ENCODE results near the gene EVI2A. TPM values are rescaled to one million over a fixed set of nuclear protein-coding genes. Genes with fewer than 3 reads are reported as not detected.
"Not testable (repeated sequence)": the region's sequence is repeated elsewhere in the genome, so short reads cannot be mapped to it uniquely, and the experiment has no call there.

Gene EVI2A
- total RNA-seq, 1 experiment from 2014 or later = 8.1 TPM

DNA sequence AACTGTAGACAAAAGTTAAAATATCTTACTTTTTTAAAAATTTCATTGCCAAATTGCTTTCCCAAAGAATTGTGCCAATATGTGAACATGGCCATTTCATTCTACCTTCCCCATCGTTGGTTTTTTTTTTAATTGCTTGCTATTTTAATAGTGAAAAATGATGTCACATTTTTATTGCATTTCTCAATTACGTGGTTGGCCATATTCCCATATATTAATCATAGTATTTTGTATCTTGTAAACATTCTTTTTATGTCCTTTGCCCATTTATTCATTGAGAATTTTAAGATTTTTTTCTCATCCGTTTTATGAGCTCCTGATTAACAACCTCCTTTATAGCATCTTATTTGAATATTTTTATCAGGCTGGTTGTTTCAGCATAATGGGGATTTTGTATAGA is 31.6 kb downstream of the EVI2A start:
- in situ Hi-C loops (cut with HindIII; ENCODE audit: low pct_unique_long_range_greater_than_20kb, low sequenced_read_pairs) = no loop called here
- no peak for DNase-seq (ENCODE audit: low read depth, low spot score)

DNA sequence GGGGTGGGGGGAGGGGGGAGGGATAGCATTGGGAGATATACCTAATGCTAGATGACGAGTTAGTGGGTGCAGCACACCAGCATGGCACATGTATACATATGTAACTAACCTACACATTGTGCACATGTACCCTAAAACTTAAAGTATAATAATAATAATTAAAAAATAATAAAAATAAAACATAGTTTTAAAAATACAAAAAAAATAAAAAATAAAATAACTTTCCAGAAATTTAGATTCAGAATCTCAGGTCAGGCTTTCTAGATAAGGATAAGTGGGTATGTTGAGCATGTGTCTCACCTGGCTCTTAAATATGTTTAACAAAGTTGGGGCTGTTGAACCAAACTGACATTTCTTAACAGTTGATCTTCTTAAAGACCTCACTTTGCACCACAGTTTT is 33.5 kb downstream of the EVI2A start:
- in situ Hi-C loops (cut with HindIII; ENCODE audit: low pct_unique_long_range_greater_than_20kb, low sequenced_read_pairs); DNase-seq (ENCODE audit: low read depth, low spot score): not testable (repeated sequence)

DNA sequence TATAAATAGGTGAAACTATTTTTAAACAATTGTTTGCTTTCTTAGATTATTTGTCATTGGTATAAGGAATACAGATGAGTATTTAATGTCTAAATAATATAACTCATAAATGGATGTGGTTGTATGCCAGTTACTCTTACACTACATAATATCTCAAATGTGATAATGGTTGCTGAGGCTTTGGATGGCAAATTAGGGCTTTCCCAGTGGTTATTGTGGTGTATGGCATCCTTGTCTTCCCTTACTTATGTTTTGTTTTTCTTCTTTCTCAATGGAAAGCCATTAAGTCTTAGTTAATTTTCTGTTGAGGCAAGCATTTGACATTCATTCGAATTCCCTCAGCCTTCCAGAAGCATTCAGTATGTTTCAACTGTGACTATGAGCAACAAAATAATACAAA is 34.8 kb downstream of the EVI2A start:
- DNase-seq (ENCODE audit: low read depth, low spot score) = peak; percentile 17
- in situ Hi-C loops (cut with HindIII; ENCODE audit: low pct_unique_long_range_greater_than_20kb, low sequenced_read_pairs) = no loop called here

DNA sequence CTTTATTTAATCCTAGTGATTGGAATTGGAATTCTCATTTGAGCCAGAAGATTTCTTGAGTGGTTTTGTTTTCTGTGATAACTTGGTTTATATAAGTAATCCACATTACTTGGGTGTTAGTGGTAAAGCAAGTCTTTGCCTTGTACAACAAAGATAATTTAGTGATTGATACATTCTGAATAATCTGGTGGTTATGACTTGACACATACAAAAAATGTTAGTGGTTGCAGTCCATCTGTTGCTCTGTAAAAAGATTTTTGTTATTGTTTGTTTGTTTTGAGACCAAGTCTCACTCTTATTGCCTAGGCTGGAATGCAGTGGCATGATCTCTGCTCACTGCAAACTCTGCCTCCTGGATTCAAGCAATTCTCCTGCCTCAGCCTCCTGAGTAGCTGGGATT is 37.6 kb downstream of the EVI2A start:
- in situ Hi-C loops (cut with HindIII; ENCODE audit: low pct_unique_long_range_greater_than_20kb, low sequenced_read_pairs) = no loop called here
- no peak for DNase-seq (ENCODE audit: low read depth, low spot score)

DNA sequence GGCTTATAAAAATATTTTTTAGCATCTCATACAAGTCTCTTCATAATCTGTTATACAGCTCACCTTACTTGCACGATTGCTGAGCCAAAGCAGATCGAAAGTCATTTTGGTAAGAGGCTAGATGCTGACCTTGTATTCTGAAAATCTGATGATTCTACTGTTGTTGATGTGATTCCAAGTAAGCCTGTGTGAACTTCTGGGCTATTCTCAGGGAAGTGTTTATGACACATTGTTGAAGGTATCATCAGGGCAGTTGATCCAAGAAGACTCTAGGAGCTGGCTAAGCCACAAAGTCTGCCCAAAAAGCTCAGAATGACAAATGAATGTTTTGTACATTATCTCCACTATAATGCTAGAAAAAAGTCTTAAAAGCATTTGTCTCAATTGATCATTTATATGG is 40.4 kb downstream of the EVI2A start:
- in situ Hi-C loops (cut with HindIII; ENCODE audit: low pct_unique_long_range_greater_than_20kb, low sequenced_read_pairs) = no loop called here
- DNase-seq (ENCODE audit: low read depth, low spot score) = no peak

DNA sequence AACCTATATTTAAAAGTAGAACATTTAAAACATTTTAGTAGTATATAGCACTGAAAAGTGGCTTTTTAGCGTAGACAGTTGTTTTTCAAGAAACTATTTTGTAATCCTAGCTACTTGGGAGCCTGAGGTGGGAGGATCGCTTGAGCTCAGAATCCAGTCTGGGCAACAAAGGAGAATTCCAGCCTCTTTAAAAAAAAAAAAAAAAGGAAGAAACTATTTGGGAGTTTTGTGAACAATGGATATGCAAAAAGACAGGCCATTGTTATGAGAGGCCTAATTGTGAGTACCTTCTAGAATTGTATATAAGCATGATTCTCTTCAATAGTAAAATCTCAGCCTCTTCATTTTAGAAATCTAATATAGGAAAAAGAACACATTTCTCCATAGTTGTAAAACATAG is 42.0 kb downstream of the EVI2A start:
- in situ Hi-C loops (cut with HindIII; ENCODE audit: low pct_unique_long_range_greater_than_20kb, low sequenced_read_pairs) = no loop called here
- DNase-seq (ENCODE audit: low read depth, low spot score) = no peak

DNA sequence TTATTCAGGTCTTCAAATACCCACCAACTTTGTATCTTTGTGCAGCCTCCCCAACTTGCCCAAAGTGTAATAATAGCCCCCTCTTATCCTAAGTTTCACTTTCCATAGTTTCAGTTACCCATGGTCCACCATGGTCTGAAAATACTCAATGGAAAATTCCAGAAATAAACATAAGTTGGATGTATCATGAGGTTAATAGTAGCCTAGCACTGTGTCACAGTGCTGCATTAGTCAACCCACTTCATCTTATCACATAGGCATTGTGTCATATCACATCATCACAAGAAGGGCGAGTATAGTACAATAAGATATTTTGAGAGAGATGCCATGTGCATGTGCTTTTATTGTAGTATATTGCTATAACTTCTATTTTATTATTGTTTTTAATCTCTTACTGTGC is 46.3 kb downstream of the EVI2A start:
- in situ Hi-C loops (cut with HindIII; ENCODE audit: low pct_unique_long_range_greater_than_20kb, low sequenced_read_pairs) = no loop called here
- no peak for DNase-seq (ENCODE audit: low read depth, low spot score)

DNA sequence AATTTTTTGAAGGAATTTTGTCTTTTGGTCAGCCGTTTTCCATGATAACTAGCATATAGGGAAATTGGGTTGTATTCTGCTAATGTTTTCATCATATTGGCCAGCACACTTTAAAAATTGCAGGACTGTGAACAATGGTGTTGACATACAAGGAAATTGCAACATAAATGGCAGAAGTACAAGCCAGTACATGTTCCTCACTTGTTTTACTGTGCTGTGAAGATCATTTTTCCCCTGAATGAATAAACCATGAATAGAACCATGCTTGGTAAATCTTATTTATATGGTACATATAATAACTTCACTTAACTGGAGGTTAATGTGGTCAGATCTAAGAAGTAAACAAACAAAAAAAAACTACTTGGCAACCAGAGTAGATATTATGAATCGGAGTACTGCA is 47.2 kb downstream of the EVI2A start:
- in situ Hi-C loops (cut with HindIII; ENCODE audit: low pct_unique_long_range_greater_than_20kb, low sequenced_read_pairs) = no loop called here
- DNase-seq (ENCODE audit: low read depth, low spot score) = peak; percentile 13

DNA sequence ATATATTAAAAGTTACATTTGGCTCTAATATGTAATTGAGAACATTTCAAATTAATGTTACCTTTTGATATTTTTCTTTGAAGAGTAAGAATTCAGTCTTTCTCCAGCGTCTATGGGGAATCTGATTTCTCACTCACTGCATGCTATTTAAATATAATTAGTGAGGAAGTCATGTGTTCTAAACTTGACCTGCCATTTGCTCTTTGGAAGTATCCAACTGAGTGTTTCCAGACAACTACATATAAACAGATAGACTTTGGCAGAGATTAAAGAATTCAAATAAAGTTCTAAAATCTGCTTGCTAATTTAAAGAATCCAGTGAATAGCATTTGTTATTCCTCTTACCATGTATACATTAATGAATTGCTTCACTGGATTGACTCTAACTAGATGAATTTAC is 47.9 kb downstream of the EVI2A start:
- no peak for DNase-seq (ENCODE audit: low read depth, low spot score)
- in situ Hi-C loops (cut with HindIII; ENCODE audit: low pct_unique_long_range_greater_than_20kb, low sequenced_read_pairs) = no loop called here

DNA sequence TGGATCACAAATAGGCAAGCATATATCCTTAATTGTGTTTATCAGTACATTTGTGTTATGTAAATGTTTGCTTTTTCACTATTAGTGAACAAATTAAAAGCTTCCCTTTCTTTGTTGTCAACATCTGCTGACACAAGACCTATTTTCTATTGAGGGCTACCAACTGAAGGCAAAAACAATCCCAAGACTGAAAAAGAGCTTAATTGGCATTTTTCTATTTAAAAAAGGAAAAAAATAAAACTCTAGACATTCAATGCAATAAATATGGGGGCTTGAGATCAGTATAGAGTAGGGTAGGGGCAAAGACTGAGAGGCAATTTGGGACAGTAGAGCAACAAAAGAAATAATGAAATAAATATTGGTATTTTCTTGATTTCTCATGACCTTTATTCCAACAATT is 48.6 kb downstream of the EVI2A start:
- no peak for DNase-seq (ENCODE audit: low read depth, low spot score)
- in situ Hi-C loops (cut with HindIII; ENCODE audit: low pct_unique_long_range_greater_than_20kb, low sequenced_read_pairs) = no loop called here

DNA sequence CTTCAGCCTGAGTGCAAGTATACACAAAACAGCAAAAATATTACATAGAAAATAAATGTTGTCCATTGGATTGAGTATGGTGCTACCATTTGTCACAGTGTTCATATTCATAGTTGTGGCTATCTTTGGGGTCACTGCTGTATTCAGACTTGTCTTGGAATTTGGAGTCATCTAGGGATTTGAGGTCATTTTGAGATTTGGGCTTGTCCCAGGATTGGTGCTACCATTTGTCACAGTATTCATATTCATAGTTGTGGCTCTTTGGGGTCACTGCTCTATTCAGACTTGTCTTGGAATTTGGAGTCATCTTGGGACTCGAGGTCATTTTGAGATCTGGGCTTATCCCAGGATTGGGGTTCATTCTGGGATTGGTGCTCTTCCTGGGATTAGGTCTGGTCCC is 49.2 kb downstream of the EVI2A start:
- in situ Hi-C loops (cut with HindIII; ENCODE audit: low pct_unique_long_range_greater_than_20kb, low sequenced_read_pairs) = no loop called here
- DNase-seq (ENCODE audit: low read depth, low spot score) = no peak

DNA sequence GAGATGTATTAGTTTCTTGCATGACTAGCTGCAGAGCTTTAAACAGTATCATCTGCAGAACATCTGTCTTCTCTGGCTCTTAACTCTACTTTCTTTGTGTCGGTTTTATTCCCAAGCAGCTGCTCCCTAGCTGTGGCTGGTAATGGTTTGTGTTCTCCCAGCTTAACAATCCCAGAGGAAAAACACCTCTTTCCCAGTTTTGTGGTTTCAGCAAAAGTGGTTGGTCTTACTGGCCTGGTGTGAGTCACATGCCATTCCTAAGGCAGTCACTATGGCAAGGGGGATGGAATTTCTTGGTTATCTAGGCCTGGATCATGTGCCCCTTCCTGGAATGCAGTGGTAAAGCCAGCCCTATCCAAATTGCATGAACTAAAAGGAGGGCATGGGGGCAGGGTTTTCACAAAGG is 51.8 kb downstream of the EVI2A start:
- DNase-seq (ENCODE audit: low read depth, low spot score) = peak; percentile 97
- in situ Hi-C loops (cut with HindIII; ENCODE audit: low pct_unique_long_range_greater_than_20kb, low sequenced_read_pairs) = no loop called here

DNA sequence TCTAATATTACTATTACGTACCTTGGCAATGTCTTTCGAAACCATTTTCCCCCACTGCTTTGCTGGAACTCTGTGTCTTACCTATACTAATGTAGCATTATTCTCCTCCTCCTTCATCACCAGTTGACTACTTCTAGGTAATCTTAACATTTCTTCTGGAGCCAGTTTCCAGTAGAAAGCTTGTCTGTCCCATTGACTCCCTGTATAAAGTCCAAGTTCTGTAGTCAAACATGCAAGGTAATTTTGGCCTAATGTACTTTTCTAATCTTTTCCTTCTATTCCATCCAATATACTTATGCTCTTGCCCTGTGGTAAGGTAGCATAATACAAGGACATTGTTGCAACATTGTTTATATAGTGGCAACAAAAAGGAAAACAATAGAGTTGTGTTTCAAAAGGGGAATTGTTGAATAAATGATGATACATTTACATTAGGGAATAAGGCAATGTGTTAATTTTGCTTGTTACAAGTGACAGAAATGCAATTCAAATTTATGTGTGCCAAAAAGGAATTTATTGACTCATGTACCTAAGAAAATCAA is 52.3 kb downstream of the EVI2A start:
- DNase-seq (ENCODE audit: low read depth, low spot score) = peak; percentile 4
- in situ Hi-C loops (cut with HindIII; ENCODE audit: low pct_unique_long_range_greater_than_20kb, low sequenced_read_pairs) = no loop called here

Other genes with a start within 250 kb of the EVI2A start
- gene NF1, start 226.6 kb downstream of the EVI2A start, total RNA-seq (2014; rRNA removed; shearing (Covaris generic)) = 25.1 and 26.5 TPM in 2 replicates
- 0.50 and 0.61 TPM in 2 replicates for gene OMG, start 24.4 kb downstream of the EVI2A start, total RNA-seq (2014; rRNA removed; shearing (Covaris generic))
- not detected in 2 replicates for gene EVI2B, start 7.6 kb downstream of the EVI2A start, total RNA-seq (2014; rRNA removed; shearing (Covaris generic))
- 48.8 and 50.4 TPM in 2 replicates for gene RAB11FIP4, start 70.1 kb upstream of the EVI2A start, total RNA-seq (2014; rRNA removed; shearing (Covaris generic))

Measured in SK-MEL-5 (cell line).